Endothelial cell of umbilical vein (primary cell): ENCODE measurements around the gene PCDHA13. TPM values are rescaled to one million over a fixed set of nuclear protein-coding genes. Genes with fewer than 3 reads are reported as not detected.

Experiments used
- BruUV-seq: library from RNA; stranded (reverse); fragments of 400-500 nt; replicated peaks from 2 replicates; lab custom pipeline; 2021; lab: Mats Ljungman, UMichigan
- CTCF ChIA-PET: fragments of 300-600, 350-600 bp; sonication (Branson Sonifier 250); formaldehyde crosslinking; loops from one replicate; lab custom pipeline; 2021; ENCODE audit warnings: antibody characterized with exemption, inconsistent platforms; lab: Charles Lee
- POLR2A ChIA-PET: fragments of 300-600, 350-600 bp; sonication (Branson Sonifier 250); formaldehyde crosslinking; loops from one replicate; lab custom pipeline; 2021; ENCODE audit warnings: antibody characterized with exemption, inconsistent platforms; lab: Charles Lee
- DNase-seq: peaks from one replicate; pipeline ENCODE4 v3.0.0-alpha.2; 2011; ENCODE audit warnings: low read depth, low spot score
- FAIRE-seq: peaks from 2 replicates; lab custom pipeline; 2011; peaks lifted over from hg19 to GRCh38; lab: Jason Lieb, UNC
- H2AFZ ChIP-seq: 2 replicates; pipeline ENCODE4 v1.6.0; 2012; ENCODE audit warnings: low read depth, low read length, control low read depth, inconsistent platforms
- H3K27ac ChIP-seq: 2 replicates; pipeline ENCODE4 v1.5.1; 2011; ENCODE audit warnings: low read depth, mild to moderate bottlenecking, control low read depth, low read length, moderate library complexity; ENCODE audit not compliant: insufficient read depth
- H3K27me3 ChIP-seq, 2 experiments: 2 replicates each; pipeline versions ENCODE4 v1.6.0 to v1.6.1; 2011; ENCODE audit warnings: low read length in 2 of 2, mixed read lengths in 1 of 2; ENCODE audit not compliant: control insufficient read depth in 2 of 2, insufficient read depth in 2 of 2
- H3K36me3 ChIP-seq, 2 experiments: 2 replicates in 1 of 2; 3 replicates in 1 of 2; pipeline ENCODE4 v1.5.1; 2011; ENCODE audit warnings: low read length in 2 of 2, mild to moderate bottlenecking in 1 of 2, moderate library complexity in 1 of 2; ENCODE audit not compliant: control insufficient read depth in 2 of 2, insufficient read depth in 2 of 2; ENCODE audit errors: extremely low read depth in 1 of 2
- H3K4me1 ChIP-seq: 3 replicates; pipeline ENCODE4 v1.5.1; 2011; ENCODE audit warnings: mild to moderate bottlenecking, low read length; ENCODE audit not compliant: control insufficient read depth, insufficient read depth; ENCODE audit errors: extremely low read depth
- H3K4me2 ChIP-seq: 2 replicates; pipeline ENCODE4 v1.6.1; 2011; ENCODE audit warnings: low read length, control low read depth, mixed read lengths; ENCODE audit not compliant: insufficient read depth
- H3K4me3 ChIP-seq, 3 experiments: fragments of 200-600 bp in 1 of 3; sonication (generic), shearing (Covaris generic) in 1 of 3; replicated peaks in 1 of 3; 2 replicates each; pipeline ENCODE4 v1.5.1; 2011 to 2016; ENCODE audit warnings: control low read depth in 3 of 3, low read length in 3 of 3, mild to moderate bottlenecking in 2 of 3, inconsistent platforms in 1 of 3, low read depth in 1 of 3, moderate library complexity in 1 of 3; ENCODE audit not compliant: insufficient read depth in 1 of 3
- H3K79me2 ChIP-seq: 2 replicates; pipeline ENCODE4 v1.6.0; 2012; ENCODE audit warnings: low read length, inconsistent platforms; ENCODE audit not compliant: control insufficient read depth, insufficient read depth
- H3K9ac ChIP-seq: replicated peaks from 2 replicates; pipeline ENCODE3; 2011; ENCODE audit warnings: low read length, control low read depth; ENCODE audit not compliant: insufficient read depth; ENCODE audit errors: extremely low read depth
- H3K9me1 ChIP-seq: replicated peaks from 3 replicates; pipeline ENCODE4 v1.6.0; 2011; ENCODE audit warnings: mild to moderate bottlenecking, low read length; ENCODE audit not compliant: control insufficient read depth, insufficient read depth; ENCODE audit errors: extremely low read depth
- H3K9me3 ChIP-seq: replicated peaks from 2 replicates; pipeline ENCODE4 v1.5.1; 2012; ENCODE audit warnings: low read length, inconsistent platforms; ENCODE audit not compliant: control insufficient read depth, insufficient read depth
- H4K20me1 ChIP-seq: replicated peaks from 2 replicates; pipeline ENCODE3; 2011; ENCODE audit warnings: mild to moderate bottlenecking, low read length; ENCODE audit not compliant: control insufficient read depth, insufficient read depth; ENCODE audit errors: extremely low read depth
- CTCF ChIP-seq, 2 donors: IDR thresholded peaks; 1 replicate in 1 of 2; 2 replicates in 1 of 2; pipeline ENCODE4 v1.5.1; 2011; ENCODE audit warnings: low read length in 2 of 2, mild to moderate bottlenecking in 2 of 2, moderate library complexity in 2 of 2, control low read depth in 1 of 2, inconsistent platforms in 1 of 2, low read depth in 1 of 2; ENCODE audit not compliant: insufficient read depth in 1 of 2; ENCODE audit errors: extremely low read depth in 1 of 2
- EZH2 ChIP-seq: IDR thresholded peaks from 2 replicates; pipeline ENCODE4 v1.6.1; 2012; ENCODE audit warnings: borderline replicate concordance, low read depth, mild to moderate bottlenecking, moderate library complexity, low read length, inconsistent platforms; ENCODE audit not compliant: severe bottlenecking
- FOS ChIP-seq: IDR thresholded peaks from 2 replicates; pipeline ENCODE4 v1.6.1; 2011; ENCODE audit warnings: mild to moderate bottlenecking, low read length, moderate library complexity, borderline replicate concordance; ENCODE audit not compliant: insufficient read depth
- GATA2 ChIP-seq: IDR thresholded peaks from 2 replicates; pipeline ENCODE4 v1.7.0; 2011; ENCODE audit warnings: low read depth, mild to moderate bottlenecking, moderate library complexity, mixed read lengths, low read length; ENCODE audit not compliant: insufficient read length, insufficient read depth
- JUN ChIP-seq: IDR thresholded peaks from 2 replicates; pipeline ENCODE4 v1.6.1; 2011; ENCODE audit warnings: borderline replicate concordance, low read depth; ENCODE audit not compliant: insufficient read length, insufficient read depth
- MAX ChIP-seq: IDR thresholded peaks from 2 replicates; pipeline ENCODE4 v1.6.1; 2011; ENCODE audit not compliant: insufficient read depth, insufficient read length
- MYC ChIP-seq: IDR thresholded peaks from one replicate; pipeline ENCODE4 v1.6.1; 2011; ENCODE audit warnings: mild to moderate bottlenecking, low read depth, low read length
- POLR2A ChIP-seq: IDR thresholded peaks from 2 replicates; pipeline ENCODE4 v1.6.1; 2012; ENCODE audit warnings: low read depth, mild to moderate bottlenecking, control low read depth, low read length
- POLR2AphosphoS5 ChIP-seq: IDR thresholded peaks from 2 replicates; pipeline ENCODE4 v1.6.1; 2012; ENCODE audit warnings: low read depth, mild to moderate bottlenecking, control low read depth, low read length, moderate library complexity; ENCODE audit not compliant: insufficient read depth
- dilution Hi-C: fragments of 300-500 bp; cut with MboI; formaldehyde crosslinking; loops from one replicate; pipeline ENCODE4 v1.15.0; 2019; ENCODE audit warnings: low sequenced_read_pairs; ENCODE audit not compliant: extremely low pct_ligation_motif_present
- intact Hi-C: fragments of 100-400 bp; cut with micrococcal nuclease; formaldehyde crosslinking; loops from one replicate; pipeline ENCODE4 v1.10.0; 2022
- polyA plus RNA-seq, 4 experiments: library from polyadenylated mRNA; depleted of rRNA in 3 of 4; stranded (reverse) in 3 of 4; unstranded in 1 of 4; fragments of >200 nt; gene quantifications; 2 replicates each; pipeline versions ENCODE4 v1.2.1 to v1.2.3, GENCODE V29; 2011 to 2012; ENCODE audit warnings: missing spikeins in 1 of 4
- total RNA-seq: library from RNA; stranded (reverse); gene quantifications from 2 replicates; pipeline ENCODE4 v1.2.3, GENCODE V29; 2021

Gene PCDHA13
- total and polyA plus RNA-seq, 2 donors (not counting 3 experiments of a cell fraction or from before 2014, with no cell fraction given) = not detected

GRCh38 chr5:140883927-140884697 lies 2.2 kb downstream of the PCDHA13 start:
- no peaks in the 10 kb centered on the region for H3K79me2 ChIP-seq
- no peak overlapping the region for H3K9ac ChIP-seq
- H3K9me1 ChIP-seq = no peaks in the 10 kb centered on the region
- no peak for TF ChIP-seq POLR2A
- no peak overlapping the region for H3K4me3 ChIP-seq
- intact Hi-C loops (loop anchor here (5.0 kb wide), 1 partner anchor 43 kb away; the partner anchor contains the start of gene PCDHAC1), dilution Hi-C loops (no loop called here)
- no peaks in the 10 kb centered on the region for H3K36me3 ChIP-seq
- ChIA-PET POLR2A (no interaction called here), CTCF (interaction anchor here (2.2 kb wide), 1 partner anchor 156 kb away, joined by 12 read pairs; no protein-coding TSS in a partner anchor)
- no peaks in the 10 kb centered on the region for H3K4me1 ChIP-seq
- no peak overlapping the region for H2AFZ ChIP-seq
- no peak overlapping the region for H3K27ac ChIP-seq
- no peak for FAIRE-seq
- no peaks in the 10 kb centered on the region for H3K9me3 ChIP-seq
- H3K4me2 ChIP-seq = no peak overlapping the region
- DNase-seq = no peak
- no peaks in the 10 kb centered on the region for H4K20me1 ChIP-seq
- no TSS peak for BruUV-seq
- peaks cover 0 to 5% of the 10 kb centered on the region in 2 experiments for H3K27me3 ChIP-seq

- H3K9me1 ChIP-seq = no peaks in the 10 kb centered on the region
- H3K4me2 ChIP-seq = no peak overlapping the region
- no peak overlapping the region for H2AFZ ChIP-seq
- H3K27me3 ChIP-seq = no peaks in the 10 kb centered on the region
- no peaks in the 10 kb centered on the region for H3K79me2 ChIP-seq
- POLR2A ChIA-PET = no interaction called here
- intact Hi-C loops (no loop called here), dilution Hi-C loops (no loop called here)
- no peak overlapping the region for H3K27ac ChIP-seq
- CTCF ChIA-PET = no interaction called here
- no peak overlapping the region for H3K9ac ChIP-seq
- TF ChIP-seq MYC (no peak), POLR2A (no peak), MAX (no peak), JUN (no peak), FOS (no peak), GATA2 (no peak), EZH2 (no peak), POLR2AphosphoS5 (no peak), CTCF (IDR thresholded peaks at IDR 0.05; ENCODE audit: extremely low read depth in 1 of 2, insufficient read depth in 1 of 2, low read depth in 1 of 2, low read length in 2 of 2) (no peak)
- no TSS peak for BruUV-seq
- DNase-seq (no peak), FAIRE-seq (no peak)
- no peaks in the 10 kb centered on the region for H4K20me1 ChIP-seq
- H3K4me1 ChIP-seq = no peaks in the 10 kb centered on the region
- no peaks in the 10 kb centered on the region for H3K36me3 ChIP-seq
- no peaks in the 10 kb centered on the region for H3K9me3 ChIP-seq
- H3K4me3 ChIP-seq = no peak overlapping the region
Observed at GRCh38 chr5:140916325-140916724, 34.4 kb downstream of the PCDHA13 start.
